Measurements from ENCODE around the gene U2AF2.

U2AF2 gene

GRCh38 chr19:55691561-55692481 lies 37.0 kb downstream of the U2AF2 start:
- DNase-seq: no peak

GRCh38 chr19:55692681-55693081 lies 37.8 kb downstream of the U2AF2 start:
- no peak for DNase-seq

- DNase-seq: no peak
Measured at GRCh38 chr19:55693336-55693974, 38.6 kb downstream of the U2AF2 start.

- no peak for DNase-seq
Measured at GRCh38 chr19:55694241-55694655, 39.4 kb downstream of the U2AF2 start.

GRCh38 chr19:55694656-55695491 lies 40.0 kb downstream of the U2AF2 start:
- no peak for DNase-seq

GRCh38 chr19:55695511-55696290 lies 40.9 kb downstream of the U2AF2 start:
- DNase-seq: no peak

GRCh38 chr19:55696301-55697068 lies 41.6 kb downstream of the U2AF2 start:
- no peak for DNase-seq

GRCh38 chr19:55697069-55697440 lies 42.2 kb downstream of the U2AF2 start:
- DNase-seq: no peak

GRCh38 chr19:55697698-55698097 lies 42.9 kb downstream of the U2AF2 start:
- no peak for DNase-seq

- DNase-seq: no peak
Measured at GRCh38 chr19:55698256-55698655, 43.4 kb downstream of the U2AF2 start.

- DNase-seq: no peak
Measured at GRCh38 chr19:55699221-55699620, 44.4 kb downstream of the U2AF2 start.

- no peak for DNase-seq
Measured at GRCh38 chr19:55700813-55701212, 46.0 kb downstream of the U2AF2 start.

- no peak for DNase-seq
Measured at GRCh38 chr19:55702131-55702627, 47.3 kb downstream of the U2AF2 start.

GRCh38 chr19:55703790-55704215 lies 49.0 kb downstream of the U2AF2 start:
- DNase-seq: peak; percentile 46

GRCh38 chr19:55704494-55705245 lies 49.8 kb downstream of the U2AF2 start:
- DNase-seq: no peak

GRCh38 chr19:55705972-55706371 lies 51.1 kb downstream of the U2AF2 start:
- no peak for DNase-seq

- DNase-seq: no peak
Measured at GRCh38 chr19:55711719-55712118, 56.9 kb downstream of the U2AF2 start.

GRCh38 chr19:55712804-55713631 lies 58.2 kb downstream of the U2AF2 start:
- no peak for DNase-seq

GRCh38 chr19:55716531-55716930 lies 61.7 kb downstream of the U2AF2 start:
- no peak for DNase-seq

GRCh38 chr19:55717251-55717650 lies 62.4 kb downstream of the U2AF2 start:
- DNase-seq: no peak
